ENCODE data around the gene KCNC1.

KCNC1 gene

DNA sequence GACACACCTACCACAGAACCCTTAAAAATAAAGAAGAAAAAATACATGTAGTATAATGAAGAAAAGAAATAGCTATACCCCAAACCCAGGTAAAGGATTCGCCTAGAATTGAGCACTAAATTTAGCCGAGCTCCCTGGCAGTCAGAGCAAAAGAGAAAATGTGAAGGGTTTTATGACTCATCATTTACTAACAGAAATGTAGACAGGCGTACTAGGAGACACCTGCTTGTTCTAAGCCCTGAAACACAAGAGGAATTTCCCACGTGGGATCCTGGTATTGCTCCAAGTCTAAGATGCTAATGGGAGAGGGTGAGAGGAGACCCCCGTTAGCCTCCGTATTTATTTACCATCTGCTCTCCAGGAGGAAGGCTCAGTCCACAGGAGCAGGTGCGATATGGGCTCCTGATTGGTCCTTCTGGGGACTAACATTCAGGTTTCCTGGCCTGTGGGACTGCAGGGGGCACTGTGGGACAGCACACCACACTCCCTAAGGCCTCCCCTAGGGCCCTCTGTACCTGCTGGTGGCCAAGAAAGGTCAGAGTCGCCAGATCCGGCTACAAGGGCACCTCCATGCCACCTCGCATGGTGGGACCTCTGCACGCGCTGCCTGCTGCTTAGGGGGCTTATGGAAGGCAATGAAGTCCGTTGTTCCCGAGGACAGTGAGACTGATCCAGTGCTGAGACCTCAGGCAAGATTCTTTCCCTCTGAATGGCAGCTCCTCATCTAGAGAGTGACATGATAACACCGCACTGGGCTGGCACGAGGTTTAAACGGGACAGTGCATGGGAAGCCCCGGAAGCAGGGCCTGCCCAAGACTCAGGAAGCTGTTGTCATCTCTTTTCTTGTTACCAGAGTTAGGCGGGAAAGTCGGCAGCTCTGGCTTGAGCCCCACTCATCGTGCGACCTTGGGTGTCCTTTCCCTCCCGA, 25.8 kb downstream of the KCNC1 start:
- DNase-seq = no peak

DNA sequence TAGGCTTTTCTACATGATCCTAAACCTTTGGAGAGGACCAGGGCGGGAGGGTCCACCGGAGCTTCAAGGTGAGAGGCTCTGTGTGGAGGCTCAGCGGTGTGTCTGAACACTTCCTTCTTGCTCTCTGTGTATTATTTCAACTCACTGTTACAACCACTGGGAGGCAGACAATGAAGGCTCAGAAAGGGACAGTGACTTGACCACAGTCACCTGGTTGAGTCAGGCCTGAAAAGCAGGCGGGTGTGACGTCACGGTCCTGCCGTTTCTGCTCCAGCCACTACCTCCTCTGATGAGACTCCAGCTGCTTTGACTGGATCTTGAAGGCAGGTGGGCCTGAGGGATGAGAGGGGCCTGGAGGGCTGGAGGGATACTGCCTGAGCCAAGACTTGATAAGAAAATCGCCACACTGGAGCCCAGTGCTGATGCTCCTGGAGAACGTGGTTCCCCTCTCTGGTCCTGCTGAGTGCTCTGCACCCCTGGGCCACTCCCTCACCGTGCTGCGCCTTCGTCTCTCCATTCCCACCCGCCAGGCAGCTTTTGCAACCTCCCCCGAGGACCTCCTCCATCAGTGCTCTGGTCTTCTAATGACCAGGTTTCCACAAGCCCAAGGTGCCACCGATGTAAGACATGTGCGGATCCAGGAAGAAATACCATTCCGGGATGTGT, 27.9 kb downstream of the KCNC1 start:
- no peak for DNase-seq

DNA sequence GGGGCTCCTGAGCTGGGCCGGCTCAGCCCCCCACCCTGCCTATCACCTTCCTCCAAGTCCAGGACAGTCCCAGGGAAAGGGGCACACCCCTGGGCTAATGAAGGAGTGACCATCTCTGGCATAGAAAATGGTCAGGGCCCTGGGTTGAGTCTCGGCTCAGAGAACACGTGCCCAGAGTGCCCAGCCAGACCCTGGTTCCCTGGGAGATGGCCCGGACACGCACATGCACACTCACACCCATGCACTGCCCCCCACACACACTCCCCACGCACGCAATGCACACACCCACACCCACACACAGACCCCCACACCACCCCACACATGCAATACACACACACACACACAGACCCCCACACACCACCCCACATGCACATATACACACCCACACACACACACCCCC, 28.7 kb downstream of the KCNC1 start:
- no peak for DNase-seq

DNA sequence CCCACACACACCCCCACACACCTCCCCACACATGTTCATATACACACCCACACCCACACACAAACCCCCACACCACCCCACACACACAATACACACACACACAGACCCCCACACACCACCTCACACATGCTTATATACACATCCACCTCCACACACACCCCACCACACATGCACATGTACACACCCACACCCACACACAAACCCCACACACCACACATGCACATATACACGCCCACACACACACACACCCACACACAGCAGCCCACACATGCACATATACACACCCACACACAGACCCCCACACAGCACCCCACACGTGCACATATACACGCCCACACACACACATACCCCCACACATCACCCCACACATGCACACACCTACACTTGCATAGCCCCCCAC, 29.1 kb downstream of the KCNC1 start:
- no peak for DNase-seq

DNA sequence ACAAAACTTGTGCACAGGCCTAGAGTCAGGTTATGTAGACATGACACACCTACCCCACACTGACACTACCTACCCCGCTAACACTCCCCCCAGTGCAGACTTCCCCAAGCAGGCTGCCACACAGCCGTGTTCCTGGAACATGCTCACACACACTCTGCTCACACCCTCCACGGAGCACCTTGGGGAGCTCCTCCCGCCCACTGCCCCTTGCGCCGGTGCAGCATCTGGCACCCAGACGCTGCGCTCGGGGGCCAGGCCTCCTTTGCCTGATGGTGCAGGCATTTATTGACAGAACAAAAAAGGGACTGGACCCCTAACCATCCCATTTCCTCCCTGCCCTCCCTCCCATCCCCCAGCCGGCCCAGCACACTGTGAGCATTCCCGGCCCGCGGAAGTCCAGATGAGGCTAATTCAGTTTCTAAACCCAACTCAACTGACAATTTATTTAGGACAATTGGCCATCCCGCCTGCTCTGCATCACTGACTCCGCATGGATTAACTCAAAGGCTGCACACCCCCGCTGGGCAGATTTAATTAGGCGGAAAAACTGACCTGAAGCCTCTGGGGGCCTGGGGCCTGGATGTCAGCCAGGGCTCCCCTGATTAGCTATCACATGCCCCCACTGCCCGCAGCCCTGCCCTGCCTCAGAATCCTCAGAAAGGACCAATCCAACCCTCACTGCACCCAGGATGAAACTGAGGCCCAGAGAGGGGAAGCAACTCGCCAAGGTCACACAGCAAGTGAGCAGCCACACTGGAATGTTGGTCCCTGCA, 30.1 kb downstream of the KCNC1 start:
- no peak for DNase-seq

DNA sequence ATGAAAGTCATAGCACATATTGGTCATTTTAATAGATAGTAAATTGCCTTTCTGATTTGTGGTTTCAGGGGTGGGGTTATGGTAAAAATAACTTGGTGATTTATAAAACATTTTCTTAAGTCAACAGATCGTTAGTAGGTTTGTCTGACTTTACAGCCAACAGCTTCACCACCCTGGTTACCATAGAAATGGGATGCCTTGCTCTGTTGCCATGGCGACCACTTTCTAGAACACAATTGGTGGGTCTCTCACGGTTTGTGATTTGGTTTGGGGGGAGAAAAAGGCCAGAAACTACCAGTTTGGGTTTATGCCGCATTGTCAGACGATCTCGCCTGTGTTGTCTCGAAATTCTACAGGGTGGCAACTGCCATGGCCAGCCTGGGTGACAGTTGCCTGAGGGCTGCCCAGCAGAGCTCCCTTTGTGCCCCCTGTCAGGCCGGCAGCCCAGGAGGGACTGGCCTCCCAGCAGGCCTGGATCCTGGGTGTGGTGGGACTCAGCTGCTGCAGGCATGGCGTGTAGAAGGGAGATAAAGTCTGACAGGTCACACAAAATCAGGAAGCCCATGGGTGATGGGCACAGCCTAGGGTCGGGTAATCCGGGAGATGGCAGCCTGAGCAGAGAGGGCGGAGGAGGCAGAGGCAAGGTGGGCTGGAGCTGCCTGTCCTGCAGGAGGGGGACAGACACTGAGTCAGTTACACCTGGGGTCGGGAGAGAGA, 30.9 kb downstream of the KCNC1 start:
- no peak for DNase-seq

DNA sequence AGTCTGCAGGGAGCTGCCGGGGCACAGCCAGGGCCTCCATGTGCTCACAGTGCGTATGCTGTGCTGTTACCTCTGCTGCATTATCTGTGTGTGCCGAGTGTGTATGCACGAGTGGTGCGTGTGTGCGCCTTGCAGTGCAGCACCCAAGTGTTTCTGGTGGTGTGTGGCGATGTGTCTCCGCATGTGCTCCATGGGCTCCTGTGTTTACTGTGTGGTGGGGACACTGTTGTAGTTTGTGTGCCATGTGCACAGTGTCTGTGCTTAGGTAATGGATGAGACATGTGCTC, 31.4 kb downstream of the KCNC1 start:
- DNase-seq = no peak

DNA sequence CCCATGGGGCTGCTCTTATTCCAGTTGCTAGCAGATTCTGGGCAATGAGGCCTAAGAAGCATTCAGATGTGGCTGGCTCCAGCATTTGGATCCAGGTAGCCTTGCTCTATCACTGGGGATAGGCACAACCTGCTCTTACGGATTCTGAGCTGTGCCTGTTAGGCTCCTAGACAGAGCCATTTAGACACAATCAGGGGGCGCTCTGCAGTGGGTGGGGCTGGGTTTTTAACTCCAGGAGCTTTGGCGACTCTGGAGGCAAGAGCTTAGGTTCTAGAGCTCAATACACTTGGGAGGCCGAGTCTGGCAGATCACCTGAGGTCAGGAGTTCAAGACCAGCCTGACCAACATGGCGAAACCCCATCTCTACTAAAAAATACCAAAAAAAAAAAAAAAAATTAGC, 32.0 kb downstream of the KCNC1 start:
- no peak for DNase-seq

DNA sequence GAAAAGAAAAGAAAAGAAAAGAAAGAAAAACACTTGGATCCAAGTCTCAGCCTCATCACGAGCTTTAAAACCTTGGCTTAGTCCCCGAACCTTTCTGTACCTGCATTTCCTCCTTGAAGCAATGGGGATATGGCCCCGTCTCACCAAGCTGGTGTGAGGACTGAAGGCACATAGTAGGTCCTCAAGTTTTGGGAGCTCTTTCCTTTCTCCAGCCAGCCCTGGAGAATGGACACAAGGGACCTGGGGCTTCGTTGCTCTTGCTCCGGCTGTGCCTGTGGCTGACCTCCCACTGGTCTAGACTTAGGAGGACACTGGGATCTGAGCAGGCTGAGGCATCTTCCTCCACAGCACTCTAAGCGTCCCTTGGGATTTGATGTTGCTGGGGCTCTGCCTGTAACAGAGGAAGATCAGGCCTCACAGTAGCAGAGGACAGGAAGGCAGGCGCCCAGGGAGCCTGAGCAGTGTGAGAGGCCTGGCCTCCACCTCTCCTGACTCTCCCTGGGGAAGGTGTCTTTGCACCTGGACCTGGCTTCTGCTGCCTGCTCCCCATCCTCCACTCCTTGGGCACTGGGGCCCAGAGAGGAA, 32.8 kb downstream of the KCNC1 start:
- no peak for DNase-seq

DNA sequence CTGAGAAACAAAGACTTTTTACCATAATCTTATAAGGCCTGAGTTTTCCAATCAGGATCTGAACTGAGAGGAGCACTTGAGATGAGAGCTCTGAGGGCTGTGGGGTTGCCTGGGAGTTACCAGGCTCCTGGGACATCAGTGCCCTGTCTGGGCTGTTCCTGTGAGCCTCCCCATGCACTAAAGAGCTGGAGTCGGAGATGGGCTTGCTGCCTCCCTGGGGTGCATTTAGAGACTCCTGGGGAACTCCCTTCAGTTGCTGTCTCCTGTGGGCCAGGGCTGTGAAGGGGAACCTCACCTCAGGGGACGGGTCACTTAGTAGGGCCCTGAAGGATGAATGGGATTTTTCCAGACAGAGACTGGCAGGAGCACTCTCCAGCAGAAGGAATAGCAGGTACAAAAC, 33.3 kb downstream of the KCNC1 start:
- DNase-seq = no peak

DNA sequence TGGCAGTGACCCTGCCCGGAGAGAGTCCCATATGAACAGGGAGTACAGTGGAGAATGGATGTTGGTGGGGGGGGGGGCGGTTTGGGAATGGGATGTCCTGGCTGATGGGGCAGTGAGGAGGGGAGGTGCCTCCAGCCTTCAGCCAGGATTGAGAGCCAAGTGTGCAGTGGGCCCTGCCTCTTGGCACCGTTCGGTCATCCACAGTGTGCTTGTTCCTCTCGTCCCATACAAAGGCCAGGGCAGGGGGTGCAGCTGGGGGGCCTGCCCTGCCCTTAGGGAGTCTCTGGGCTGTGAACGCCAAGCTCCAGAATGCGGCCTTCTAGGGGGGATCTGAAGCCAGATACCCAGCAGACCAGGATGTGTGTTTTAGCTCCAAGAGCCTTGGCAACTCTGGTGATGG, 34.0 kb downstream of the KCNC1 start:
- DNase-seq = no peak

DNA sequence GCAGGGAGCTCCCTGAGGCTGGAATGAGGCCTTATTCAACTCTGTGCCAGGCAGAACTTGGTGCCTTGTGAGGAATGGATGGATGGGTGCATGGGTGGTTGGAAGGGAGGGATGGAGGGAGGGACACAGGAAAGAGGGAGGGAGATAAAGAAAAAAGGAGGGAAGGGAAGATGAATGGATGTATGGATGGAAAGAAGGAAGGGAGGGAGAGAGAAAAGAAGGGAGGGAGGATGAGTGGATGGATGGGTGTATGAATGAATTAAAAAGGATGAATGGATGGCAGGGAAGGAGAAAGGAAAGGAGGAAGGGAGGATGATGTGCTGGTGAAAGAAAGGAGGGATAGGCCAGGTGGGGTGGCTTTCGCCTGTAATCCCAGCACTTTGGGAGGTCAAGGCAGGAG, 34.6 kb downstream of the KCNC1 start:
- no peak for DNase-seq

DNA sequence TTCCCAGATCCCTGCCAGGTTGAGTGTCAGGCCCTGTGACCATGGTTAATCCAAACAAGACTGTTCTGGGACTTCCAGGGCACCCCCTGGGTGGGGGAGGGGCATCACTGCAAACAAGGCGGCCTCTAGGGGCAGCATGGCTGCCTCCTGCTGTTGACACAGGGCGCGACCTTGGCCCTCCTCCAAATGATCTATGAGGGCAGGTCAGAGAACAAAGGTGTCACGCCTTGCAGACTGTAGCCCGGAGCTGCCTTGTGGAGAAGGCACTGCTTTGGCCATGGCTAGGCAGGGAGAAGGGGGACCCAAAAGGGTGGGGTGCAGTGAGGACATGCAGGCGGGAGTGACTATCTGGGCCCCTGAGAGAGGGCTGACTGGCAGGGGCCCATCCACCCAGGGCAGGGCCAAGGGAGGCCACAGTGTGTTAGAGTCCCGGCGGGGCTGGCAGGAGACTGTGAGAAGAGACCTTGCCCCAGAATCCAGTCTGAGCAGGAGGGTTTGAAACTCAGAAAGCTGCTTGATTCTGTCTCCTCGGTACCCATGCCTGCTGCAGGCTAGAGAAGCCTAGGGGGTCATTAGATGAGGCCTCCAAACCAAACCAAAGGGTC, 35.6 kb downstream of the KCNC1 start:
- DNase-seq = no peak

DNA sequence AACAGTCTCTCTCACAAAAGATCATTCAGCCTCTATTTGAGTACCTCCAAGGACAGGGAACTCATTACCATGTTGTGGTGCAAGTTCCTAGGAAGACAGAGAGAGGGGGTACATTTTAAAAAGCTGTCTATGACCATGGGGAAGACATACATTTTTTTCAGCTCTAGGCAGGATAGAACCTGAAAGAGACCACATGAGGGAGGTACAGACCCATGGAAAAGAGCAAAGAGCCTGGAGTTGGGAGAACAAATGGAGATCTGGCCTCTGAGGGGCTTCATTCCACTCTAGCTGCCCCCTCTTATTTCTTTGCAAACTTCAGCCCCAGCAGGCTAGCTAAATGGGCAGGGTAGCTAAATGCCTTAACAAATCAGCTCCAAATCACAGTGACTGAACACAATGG, 36.3 kb downstream of the KCNC1 start:
- no peak for DNase-seq

DNA sequence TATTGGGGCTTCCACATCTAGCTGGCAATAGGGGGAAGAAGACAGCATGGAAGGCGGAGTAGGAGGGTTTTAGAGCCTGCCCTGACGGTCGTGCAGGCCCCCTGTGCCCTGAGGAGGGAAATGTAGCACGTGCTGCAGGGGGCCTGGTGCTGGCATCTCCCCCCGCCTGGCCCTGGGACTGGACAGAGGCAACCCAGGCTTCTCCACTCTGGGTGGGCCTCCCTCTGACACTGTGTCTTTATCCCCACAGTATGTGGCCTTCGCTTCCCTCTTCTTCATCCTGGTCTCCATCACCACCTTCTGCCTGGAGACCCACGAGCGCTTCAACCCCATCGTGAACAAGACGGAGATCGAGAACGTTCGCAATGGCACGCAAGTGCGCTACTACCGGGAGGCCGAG, 36.8 kb downstream of the KCNC1 start:
- DNase-seq = no peak

DNA sequence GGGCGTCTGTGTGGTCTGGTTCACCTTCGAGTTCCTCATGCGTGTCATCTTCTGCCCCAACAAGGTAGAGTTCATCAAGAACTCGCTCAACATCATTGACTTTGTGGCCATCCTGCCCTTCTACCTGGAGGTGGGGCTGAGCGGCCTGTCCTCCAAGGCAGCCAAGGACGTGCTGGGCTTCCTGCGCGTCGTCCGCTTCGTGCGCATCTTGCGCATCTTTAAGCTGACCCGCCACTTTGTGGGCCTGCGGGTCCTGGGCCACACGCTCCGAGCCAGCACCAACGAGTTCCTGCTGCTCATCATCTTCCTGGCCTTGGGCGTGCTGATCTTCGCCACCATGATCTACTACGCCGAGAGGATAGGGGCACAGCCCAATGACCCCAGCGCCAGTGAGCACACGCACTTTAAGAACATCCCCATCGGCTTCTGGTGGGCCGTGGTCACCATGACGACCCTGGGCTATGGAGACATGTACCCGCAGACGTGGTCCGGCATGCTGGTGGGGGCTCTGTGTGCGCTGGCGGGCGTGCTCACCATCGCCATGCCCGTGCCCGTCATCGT, 37.3 kb downstream of the KCNC1 start:
- no peak for DNase-seq

DNA sequence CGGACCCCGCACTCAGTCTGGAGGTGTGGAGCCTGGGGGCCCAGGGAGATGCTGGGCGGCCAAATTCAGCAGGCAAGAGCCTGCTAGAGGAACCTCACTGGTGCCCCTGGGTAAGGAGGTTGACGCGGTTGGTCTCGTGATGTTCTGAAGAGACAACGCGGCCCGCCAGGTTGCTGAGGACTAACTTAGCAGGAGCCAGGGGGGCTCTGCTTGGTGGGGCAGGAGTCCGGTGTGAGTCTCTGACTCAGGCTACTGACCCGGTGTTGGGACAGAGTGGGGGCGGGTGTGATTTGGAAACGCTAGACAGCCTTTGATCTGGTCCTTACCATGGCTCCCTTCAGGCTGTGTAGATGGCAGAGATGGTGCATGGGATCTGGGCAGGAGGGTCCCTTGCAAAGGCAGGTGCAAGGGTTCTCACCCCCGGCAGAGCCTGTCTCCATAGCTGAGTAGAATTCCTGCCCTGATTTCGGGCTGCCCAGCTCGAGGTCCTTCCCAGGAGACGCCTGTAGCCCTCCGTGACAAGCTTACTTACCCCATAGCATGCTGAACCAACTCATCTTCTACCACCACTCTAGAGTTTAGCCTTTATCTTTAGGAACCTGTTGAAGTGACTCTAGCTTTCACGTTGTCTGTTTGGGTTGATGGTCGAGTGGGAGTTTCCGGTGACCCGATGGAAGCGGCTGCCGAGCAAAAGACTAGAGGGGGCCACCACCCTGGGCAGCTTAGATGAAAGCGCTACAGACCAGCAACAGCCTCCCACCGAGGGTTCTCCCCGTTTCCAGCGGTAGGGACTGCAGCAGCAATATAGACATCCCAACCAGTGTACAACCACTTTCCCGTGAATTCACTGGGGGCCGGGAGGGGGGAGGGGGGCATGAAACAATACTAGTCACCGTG, 38.4 kb downstream of the KCNC1 start:
- no peak for DNase-seq

DNA sequence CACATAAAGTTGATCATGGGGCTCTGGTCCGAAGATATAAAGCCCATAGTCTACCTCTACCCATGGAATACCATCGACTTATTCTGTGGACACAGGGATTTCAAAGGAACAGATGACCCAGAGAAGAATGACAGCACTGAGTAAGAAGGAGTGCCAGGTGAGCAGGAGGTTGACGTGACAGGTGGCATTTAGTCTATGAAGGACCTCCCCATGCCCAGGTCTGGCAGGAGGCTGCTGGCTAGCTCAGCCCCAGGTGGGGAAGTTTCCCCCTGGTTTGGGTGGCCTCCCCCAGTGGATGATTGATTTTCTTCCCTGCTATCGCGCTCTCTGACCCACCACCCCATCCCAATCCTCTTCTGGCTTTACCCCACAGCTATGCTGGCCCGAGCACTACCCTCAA, 39.1 kb downstream of the KCNC1 start:
- DNase-seq = no peak

DNA sequence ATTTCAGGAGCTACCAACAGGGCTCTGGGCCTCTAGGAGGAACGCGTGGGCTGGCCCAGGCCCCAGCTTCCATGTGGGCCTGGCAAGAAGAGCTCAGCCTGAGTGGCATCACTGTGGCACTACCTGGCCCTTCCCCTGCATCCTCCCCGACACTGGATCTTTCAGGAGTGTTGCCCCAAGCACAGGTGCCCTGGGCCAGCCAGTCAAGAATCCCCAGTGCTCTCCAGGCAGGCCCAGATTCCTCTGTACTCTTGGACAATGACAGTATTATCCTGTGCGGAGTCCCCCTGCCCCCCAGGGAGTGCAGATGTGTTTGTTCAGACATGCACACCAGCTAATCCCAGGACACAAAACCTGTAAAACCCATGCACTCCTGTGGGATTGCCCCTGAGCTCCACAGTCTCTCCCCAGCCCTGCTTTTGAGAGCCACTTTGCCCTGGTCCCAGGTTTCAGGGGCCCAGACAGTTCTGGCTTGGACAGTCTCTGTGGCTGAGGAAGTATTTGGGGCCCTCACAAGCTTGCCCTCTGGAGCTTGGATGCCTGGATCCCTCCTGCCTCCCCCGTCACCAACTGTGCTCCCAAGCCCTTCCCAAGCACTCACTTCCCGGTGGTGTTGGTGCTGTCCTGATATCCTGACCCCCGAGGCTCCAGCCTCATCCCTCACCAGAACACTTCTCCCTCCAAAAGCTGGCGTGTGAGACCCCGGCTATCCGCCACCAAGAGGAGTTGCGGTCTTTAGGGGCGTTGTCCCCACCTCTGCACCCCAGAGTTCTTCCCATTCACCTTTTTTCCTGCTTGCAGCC, 39.9 kb downstream of the KCNC1 start:
- no peak for DNase-seq

DNA sequence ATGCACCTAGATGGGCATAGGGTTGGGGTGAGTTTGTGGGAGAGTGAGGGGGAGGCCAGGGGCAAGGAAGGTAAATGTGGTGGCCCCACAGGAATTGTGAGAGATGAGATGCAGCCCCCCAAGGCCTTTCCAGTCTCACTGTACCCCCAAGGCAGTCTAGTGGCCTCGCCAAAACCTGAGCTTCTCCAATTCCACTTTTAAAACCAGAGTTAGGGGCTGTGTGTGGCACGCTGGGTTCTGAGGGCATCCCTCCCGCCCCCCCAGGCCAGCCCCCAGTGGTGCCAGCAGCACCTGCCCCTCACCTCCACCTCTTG, 40.4 kb downstream of the KCNC1 start:
- DNase-seq = no peak
